ENCODE results near the gene ERCC6L2. TPM values are rescaled to one million over a fixed set of nuclear protein-coding genes. Genes with fewer than 3 reads are reported as not detected.
A peak's percentile ranks its signal among the peaks of the same experiment; 100 is the strongest.

ERCC6L2 gene
- total RNA-seq, 1 donor from 2014 or later: 32.1 TPM

DNA sequence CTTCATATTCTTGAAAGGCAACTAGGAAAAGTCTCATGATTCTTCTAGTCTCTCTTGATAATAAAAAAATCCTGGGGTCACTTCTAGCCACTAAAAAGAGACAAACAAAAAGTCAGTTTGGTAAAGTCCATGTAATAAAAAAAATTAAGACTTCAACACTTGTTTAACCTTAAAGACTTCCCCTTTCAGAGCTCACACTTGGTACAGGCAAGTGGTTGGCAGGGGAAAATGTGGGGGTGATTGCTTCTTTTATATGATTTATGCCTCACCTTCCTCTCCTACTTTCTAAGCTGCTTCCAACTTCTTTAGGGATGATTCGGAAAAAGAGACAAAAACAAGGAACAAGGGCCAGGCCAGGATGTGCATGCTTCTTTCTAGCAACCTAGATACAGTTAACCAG is 5.1 kb upstream of the ERCC6L2 start:
- DNase-seq (ENCODE audit: low read depth in 2 of 2): no peak

DNA sequence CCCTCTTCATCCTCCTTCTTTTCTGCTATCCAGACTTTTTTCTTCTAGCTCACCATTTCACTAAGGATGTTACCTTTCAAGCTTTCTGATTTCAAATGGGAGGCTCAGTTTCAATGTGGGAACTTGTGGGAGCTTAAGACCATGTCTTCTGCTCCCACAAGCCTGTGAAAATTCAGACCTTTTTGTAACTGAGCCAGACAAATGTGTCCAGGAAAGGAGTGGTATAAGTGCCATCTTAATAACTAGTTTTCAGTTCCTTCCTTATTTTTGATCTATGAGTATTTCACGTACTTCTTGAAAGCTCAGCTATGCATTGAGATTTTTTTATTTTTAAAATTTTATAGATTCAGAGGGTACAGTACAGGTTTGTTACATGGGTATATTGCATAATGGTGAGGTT is 4.6 kb upstream of the ERCC6L2 start:
- DNase-seq (ENCODE audit: low read depth in 2 of 2): no peak

DNA sequence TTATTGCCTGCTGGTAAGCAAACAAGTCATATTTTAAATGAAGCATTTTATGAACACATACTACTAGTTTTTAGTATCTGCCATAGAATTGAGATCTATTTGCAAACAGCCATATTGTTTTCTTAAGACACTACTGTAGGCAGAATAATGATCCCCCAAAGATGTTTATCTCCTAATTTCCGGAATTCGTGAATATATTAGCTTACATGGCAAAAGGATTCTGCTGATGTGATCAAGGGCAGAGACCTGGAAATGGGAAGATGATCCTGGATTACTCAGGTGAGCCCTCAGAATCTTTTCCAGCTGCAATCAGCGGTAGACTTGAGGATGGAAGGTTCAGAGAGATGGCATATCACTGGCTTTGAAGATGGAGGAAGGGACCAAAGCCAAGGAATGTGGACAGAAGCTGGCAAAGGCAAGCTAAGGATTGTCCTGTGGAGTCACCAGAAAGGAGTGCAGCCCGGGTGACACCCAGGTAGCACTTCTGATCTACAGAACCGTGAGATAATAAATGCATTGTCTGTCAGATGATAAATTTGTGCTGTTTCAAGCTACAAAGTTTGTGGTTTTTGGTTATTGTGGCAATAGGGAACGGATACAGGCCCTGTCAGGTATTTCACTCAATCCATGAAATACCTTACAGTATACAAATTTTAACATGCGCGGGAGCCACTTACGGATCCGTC is 1.0 kb upstream of the ERCC6L2 start:
- no peak for DNase-seq (ENCODE audit: low read depth in 2 of 2)

DNA sequence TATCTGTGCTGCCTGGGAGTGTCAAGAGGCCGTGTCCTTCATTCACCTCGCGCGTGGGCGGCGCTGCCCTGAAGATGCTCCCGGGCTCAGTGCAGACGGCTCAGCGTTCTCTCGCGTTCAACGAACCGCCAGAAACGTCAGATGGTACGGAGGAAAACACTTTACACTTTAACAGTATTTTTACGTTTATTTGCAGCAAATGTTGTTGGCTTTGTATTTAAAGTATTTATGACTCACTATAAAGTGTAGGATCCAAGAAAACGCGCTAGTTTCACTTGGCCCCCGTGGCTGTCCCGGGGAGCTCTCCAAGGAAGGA is 544 bp upstream of the ERCC6L2 start:
- DNase-seq (ENCODE audit: low read depth in 2 of 2): peak in 1 of 2 donors; percentile 49

DNA sequence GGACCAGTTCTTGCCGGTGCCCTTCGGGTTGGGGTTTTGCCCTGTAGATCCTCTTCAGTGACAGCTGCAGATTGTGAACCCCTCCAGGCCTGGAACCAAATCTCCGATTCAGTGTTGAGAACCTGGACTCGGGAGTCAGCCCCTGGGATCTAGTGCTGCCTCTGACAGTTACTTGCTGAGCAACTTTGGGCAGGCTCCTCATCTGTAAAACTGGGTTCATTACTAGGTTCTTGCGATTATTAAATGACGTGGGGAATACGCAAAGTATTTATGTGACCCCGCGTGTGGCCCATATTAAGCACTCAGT is 600 bp downstream of the ERCC6L2 start:
- DNase-seq (ENCODE audit: low read depth in 2 of 2): no peak

DNA sequence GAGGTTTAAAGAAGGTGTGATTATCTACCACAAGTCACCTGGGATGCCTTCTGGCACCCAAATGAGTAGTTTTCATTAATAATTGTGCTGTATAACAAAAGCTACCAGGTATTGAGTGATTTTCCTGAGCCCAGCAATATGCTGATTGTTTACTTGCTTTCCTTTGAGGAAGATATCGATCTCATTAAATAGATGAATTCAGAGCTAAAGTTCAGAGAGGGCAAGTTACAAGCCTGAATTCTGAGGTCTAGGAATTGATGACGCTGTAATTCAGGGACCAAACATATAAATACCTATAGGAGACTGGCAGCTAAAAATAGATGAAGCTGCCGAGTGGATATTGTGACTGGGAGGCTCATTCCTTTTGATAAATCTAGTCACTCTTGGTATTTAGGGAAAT is 1.1 kb downstream of the ERCC6L2 start:
- DNase-seq (ENCODE audit: low read depth in 2 of 2): peak in 1 of 2 donors; percentile 24

DNA sequence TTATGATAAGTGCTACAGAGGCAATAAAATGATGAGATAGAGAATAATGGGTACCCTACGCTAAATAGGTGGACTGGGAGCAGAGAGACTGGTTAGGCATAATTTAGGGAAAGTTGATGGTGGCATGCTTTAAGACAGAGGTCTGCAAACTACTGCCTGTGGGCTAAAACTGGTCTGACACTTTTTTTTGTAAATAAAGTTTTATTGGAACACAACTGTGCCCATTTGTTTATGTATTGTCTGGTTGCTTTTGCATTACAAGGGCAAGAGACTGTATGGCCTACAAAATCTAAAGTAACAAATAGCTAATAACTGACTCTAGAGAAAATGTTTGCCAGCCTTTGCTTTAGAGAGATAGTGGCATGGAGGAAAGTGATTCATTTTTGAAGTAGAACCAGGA is 2.5 kb downstream of the ERCC6L2 start:
- no peak for DNase-seq (ENCODE audit: low read depth in 2 of 2)

DNA sequence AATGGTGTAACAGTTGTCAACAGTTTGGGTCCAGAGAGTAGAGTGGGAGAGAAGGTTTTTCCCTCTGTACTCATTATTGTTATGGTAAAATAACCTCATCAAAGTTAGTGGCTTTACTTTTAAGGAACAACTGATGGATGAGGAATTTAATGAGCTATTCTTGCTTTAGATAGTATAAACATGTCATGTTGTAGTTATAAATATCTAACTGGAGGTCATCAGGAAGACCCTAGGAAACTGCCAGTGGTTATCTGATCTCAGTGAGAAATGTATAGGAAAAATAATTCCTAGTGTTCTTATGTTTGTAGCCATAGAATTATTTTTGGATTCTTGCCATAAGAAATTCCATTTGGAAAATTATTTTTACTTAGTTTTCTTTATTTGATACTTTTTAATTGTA is 4.1 kb downstream of the ERCC6L2 start:
- DNase-seq (ENCODE audit: low read depth in 2 of 2): peak in 1 of 2 donors; percentile 61

DNA sequence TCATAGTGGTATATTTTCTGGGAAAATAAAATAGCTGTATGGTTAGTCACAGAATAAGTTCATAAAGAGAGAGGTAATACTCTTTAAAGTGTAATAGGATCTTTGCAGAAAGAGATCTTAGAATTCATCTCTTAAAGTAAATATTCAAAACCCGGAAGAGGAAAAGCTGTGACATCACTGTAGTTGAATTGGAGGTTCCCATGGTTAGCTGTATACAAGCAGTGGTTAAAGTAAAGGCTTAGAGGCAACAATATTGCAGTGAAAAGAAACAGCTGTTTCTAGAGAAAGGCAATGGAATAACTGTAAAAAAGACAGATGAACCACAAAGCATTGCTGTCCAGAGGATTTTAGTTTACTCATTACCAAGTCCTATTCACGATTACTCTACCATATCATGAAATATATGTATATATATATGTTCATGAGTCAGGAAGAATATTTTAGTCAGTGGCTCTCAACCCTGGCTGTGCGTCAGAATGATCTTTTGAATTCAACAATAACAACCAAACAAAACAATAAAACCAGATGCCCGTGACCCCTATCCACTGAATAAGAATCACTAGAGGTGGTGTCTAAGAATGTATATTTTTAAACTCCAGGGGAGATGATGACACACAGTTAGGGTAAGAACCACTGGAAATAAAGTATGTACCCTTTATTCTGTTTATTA is 4.7 kb downstream of the ERCC6L2 start:
- peak in 1 of 2 donors; percentile 82 for DNase-seq (ENCODE audit: low read depth in 2 of 2)

DNA sequence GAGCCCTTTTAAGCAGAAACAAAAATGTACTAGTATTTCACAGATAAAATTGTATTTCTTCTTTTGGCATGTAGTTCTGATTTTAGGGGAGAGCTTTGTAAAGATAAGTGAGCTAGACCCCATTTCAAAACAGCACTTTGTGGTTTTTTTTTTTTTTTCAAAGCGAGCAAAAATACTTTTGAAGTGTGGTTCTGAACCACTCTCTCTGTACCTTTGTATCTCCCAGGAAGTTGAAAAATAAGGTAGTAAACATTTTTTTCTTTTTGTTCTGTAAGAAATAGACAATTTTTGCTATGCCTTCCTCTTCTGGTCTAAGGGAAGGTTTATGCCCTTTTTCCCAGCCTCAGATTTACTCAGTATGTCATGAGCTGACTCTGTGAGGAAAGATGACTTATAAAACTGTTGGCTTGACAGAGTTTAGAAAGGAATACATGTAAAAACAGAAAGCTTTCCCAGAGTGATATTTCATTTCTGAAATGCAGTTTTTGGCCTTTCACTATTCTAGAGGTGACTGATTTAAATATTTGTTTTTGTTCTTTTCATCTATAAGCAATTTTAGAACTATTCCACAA is 12.5 kb downstream of the ERCC6L2 start:
- DNase-seq (ENCODE audit: low read depth in 2 of 2): no peak

DNA sequence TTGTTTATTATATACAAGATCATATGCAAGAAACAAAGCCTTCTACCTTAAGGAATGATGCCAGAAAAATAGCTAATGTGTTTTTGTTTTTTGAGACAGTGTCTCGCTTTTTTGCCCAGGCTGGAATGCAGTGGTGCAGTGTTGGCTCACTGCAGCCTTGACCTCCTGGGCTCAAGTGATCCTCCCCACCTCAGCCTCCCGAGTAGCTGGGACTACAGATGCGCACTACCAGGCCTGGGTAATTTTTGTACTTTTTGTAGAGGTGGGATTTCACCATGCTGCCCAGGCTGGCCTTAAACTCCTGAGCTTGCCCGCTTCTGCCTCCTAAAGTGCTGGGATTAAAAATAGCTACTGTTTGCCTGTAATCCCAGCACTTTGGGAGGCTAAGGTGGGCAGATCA is 15.1 kb downstream of the ERCC6L2 start:
- DNase-seq (ENCODE audit: low read depth in 2 of 2): no peak

DNA sequence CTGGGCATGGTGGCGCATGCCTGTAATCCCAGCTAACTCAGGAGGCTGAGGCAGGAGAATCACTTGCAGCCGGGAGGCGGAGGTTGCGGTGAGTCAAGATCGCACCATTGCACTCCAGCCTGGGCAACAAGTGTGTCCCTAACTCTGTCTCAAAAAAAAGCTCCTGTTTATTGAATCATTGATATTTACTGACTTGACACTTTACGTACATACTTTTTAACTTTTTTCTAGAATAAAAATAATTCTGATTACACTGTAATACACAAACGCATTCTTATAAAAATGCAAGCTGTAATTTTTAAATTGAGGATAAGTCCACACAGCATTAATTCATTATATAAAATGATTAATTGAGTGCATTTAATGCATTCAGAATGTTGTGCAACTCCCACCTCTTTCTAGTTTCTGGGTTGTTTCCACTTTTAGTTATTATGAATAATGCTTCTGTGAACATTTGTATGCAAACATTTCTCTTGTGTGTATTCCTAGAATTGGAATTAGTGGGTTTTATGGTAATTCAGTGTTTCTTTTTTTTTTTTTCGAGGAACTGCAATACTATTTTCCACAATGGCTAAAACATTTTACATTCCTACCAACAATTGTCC is 15.7 kb downstream of the ERCC6L2 start:
- DNase-seq (ENCODE audit: low read depth in 2 of 2): no peak

DNA sequence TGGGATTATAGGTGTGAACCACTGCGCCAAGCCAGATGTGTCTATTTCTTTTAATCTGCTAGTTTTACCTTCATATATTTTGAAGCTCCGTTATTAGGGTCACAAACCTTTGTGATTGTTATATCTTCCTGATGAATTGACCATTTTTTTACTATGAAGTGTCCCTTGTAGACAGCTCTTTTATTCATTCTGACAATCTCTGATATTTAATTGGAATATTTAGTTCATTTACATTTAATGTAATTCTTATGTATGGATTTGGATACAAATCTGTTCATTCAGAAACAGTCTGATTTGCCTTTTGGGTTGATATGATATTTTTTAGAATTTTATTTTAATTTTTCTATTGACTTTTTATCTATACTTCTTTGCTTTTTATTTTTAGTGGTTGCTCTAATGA is 17.2 kb downstream of the ERCC6L2 start:
- DNase-seq (ENCODE audit: low read depth in 2 of 2): no peak

DNA sequence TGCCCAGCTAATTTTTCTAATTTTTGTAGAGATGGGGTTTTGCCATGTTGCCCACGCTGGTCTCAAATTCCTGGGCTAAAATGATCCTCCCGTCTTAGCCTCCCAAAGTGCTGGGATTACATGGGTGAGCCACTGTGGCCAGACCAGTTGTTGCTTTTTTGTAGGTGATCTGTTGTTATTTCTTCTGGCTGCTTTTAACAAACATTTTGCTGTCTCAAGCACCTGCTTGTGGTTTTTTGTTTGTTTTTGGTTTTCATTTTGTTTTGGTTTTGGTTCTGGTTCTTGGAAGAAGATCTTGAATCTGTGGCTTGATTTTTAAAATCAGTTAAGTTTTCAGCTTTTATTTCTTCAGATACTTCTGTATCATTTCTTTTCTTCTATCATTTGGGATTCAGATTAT is 21.1 kb downstream of the ERCC6L2 start:
- DNase-seq (ENCODE audit: low read depth in 2 of 2): no peak

DNA sequence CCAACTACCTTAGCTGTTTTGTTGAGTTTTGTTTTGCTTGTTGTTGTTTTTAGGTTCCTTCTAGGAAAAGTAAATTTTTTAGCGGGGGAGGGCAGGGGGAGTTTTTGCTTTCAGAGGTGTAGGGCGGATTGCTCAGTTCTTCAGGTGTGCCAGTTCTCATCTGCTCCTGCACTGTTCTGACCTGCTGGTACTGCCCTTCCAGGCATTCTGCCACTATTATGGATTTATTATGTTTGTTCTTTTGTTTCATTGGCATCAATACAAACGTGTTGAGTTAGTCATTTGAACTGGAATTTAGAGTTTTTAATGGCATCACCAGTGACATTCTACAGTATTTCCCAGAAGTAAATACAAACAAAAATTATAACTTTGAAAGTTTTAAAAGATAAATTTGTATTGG is 26.0 kb downstream of the ERCC6L2 start:
- no peak for DNase-seq (ENCODE audit: low read depth in 2 of 2)

DNA sequence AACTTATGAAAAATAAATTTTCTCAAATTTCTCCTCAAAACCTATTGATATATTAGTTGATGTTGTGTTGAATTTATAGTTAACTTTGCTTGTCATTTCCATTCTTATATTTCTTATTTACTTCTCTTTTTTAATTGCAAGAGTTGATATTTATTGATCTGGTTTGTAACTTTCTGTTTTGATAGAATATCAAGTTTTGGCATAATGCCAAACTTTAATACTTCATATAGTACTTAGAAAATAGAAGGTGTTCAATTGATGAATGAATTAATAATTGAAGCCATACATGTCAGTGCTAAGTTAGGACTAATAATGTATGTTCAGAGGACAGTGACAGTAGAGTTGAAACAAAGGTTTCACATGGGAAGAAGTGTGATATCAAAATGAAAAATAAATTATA is 27.9 kb downstream of the ERCC6L2 start:
- DNase-seq (ENCODE audit: low read depth in 2 of 2): no peak

DNA sequence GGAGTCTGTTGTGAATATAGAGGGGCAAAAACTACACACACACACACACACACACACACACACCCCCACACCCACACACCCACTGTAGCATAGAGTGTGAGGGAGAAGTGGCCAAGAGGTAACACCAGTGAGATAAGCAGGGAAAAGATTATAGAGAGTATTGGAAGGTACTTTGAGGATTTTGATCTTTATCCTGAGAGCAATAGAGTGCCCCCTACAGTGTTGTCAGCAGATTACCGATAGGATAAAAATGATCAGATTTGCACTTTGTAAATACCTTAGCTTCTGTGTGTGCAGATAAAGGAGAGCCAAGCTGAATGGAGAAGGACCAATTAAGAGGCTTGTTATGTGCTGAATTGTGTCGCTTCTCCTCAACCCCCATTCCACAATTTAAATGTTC is 32.3 kb downstream of the ERCC6L2 start:
- peak in 1 of 2 donors; percentile 0 for DNase-seq (ENCODE audit: low read depth in 2 of 2)

DNA sequence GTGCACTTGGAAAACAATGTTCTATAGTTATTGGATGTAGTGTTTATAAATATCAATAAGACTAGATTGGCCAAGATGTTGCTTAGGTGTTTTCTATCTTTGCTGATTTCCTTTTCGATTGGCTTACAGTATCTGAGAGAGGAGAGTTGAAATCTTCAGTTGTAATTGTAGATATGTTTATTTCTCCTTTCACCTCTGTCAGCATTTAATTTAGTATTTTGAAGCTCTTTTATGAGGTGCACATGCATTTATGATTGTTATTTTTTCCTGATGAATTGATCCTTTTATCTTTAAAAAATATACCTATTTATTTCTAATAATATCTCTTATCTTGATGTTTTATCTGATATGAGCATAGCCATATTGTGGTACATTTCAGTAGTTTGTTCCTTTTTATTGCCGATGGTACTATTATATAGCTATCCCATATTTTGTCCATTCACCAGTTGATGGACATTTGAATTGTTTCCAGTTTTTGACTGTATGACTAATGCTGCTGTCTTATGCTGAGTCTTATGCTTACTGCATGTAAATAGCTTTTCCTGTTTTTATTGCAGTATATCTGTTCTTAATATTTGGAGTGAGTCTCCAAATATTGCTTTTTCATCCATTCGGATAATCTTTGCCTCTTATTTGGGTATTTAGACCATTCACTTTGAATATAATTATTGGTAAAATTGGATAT is 34.7 kb downstream of the ERCC6L2 start:
- DNase-seq (ENCODE audit: low read depth in 2 of 2): peak in 1 of 2 donors; percentile 58

DNA sequence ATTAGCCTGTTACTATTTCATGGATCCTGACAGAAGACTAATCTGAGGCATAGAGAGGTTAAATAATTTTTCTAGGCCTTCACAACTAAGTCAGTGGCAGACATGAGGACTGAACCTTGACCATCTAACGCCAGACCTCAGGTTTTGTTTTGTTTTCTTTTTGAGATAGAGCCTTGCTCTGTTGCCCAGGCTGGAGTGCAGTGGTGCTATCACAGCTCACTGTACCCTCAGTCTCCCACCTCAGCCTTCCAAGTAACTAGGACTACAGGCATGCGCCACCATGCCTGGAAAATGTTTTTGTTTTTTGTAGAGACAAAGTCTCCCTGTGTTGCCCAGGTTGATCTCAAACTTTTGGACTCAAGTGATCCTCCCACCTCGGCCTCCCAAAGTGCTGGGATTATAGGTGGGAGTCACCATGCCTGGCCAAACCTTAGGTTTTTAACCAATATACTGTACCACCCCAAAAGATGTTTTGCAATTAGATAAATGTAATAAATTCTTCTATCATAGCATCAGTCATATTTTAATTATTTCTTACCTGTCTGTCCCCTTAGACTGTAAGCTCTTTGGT is 35.4 kb downstream of the ERCC6L2 start:
- DNase-seq (ENCODE audit: low read depth in 2 of 2): no peak

DNA sequence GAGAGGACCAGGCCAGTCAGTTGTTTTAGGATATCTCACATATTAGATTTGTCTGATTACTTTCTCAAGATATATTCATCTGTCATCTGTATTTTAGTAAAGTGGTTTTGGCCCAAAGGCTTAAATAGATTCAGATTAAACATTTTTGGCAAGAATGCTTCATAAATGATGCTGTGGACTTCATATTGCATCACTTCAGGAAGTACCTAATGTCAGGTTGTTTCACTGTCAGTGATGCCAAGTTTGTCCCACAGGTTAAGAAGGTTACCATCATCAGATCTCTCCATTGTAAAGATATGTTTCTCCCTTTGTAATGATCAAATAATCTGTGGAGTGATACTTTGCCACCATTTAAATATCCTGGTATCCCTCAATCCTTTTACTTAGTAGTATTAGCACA is 37.3 kb downstream of the ERCC6L2 start:
- no peak for DNase-seq (ENCODE audit: low read depth in 2 of 2)

DNA sequence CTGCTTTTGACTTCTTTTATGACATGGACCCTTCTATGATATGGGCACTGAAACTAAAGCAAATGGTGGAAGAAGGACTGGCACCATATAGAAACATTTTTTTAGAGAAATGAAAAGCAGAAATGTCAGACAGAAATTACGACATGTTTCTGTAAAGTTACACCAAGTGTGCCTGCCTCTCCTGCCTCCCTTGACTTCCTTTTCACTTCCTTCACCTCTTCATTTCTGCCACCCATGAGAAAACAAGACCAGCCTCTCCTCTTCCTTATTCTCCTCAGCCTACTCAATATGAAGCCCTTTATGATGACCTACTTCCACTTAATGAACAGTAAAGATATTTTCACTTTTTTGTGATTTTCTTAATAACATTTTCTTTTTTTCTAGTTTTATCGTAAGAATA is 44.5 kb downstream of the ERCC6L2 start:
- DNase-seq (ENCODE audit: low read depth in 2 of 2): no peak

DNA sequence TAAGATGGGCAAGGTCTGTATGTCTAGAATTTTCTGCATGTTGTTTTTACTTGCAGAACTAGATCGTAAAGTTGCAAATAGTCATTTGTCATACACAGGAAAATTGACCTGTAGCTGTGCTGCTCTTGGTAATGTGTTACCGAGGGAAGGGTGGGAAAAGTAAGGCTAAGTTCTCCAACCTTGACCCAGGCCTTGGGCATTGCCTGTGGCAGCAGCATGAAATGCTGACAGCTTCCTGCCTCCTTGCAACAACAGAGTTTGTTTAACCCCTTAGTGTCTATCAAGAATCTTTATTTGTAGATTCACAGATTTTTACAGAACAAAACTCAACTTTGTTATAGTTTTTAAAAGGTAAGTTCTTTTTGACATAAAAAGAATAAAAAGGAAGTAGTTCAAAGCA is 48.3 kb downstream of the ERCC6L2 start:
- DNase-seq (ENCODE audit: low read depth in 2 of 2): no peak
